Ecto neural progenitor cell (in vitro differentiated cells): ENCODE measurements around the gene DCAKD.
"Not testable (repeated sequence)": the region's sequence is repeated elsewhere in the genome, so short reads cannot be mapped to it uniquely, and the experiment has no call there.

Experiments
- DNase-seq: peaks from one replicate; pipeline ENCODE4 v3.0.0-alpha.2; 2018; ENCODE audit warnings: low spot score

Gene DCAKD

DNA sequence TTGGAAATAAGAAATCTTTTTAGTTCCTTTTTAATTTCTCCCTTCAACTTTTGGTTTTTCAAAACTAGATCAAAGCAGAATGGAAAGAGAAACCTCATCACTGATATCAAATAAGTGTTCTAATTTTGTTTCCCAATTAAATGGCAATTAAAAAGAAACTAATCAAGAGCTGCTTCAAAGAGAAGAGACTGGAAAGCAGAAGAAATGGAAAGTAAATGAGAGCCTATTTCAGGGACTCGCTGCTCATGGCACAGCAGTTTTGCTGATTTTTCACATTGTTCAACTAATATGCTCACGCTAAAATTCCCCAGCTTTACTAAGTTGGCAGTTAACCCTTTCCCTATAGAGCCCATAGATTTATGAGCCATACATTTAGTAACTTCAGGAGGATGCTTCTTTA, 16.2 kb upstream of the DCAKD start:
- no peak for DNase-seq

DNA sequence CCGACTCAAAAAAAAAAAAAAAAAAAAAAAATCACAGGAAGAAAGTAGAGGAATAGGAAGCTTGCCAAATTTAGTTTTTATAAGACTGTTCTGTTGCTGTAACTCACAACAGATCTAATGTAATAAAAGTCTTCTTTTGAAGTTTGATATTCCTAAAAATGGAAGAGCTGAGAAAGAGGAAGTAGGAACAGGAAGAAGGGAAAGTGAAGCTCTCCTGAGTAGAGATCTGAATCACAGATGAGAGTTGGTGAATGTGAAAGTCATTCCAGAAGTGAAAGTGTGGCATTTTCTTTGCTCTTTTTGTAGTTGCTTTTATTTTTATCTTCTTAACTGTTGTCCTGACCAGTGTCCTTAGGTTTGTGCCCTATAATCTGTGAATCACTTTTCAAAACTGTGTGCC, 11.8 kb upstream of the DCAKD start:
- no peak for DNase-seq

DNA sequence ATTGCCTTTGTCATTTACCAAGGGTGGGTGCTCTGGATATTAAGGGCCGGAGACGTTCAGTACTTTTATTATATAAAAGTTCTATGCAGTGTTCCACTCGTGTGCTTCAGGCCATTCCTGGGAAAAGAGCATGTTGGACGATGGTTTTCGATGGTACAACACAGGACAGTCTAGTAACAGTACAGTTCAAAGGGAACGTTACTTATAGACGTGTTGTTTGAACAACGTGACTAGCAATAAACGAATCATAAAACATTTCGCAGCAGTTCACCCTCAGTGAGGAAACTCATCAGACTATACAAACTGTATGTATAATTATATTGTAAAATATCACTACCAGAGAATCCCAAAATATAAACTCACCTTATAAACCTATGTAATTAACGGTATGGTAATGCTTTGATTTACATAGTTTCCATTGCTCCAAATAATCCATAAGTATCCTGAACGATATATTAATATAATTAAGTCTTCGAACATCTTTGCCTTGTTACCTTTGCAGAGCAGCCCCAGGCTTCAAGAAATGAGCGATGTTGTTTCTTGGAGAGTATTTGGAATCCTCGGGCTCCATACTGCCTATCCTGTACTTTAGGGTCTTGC, 10.3 kb upstream of the DCAKD start:
- no peak for DNase-seq

DNA sequence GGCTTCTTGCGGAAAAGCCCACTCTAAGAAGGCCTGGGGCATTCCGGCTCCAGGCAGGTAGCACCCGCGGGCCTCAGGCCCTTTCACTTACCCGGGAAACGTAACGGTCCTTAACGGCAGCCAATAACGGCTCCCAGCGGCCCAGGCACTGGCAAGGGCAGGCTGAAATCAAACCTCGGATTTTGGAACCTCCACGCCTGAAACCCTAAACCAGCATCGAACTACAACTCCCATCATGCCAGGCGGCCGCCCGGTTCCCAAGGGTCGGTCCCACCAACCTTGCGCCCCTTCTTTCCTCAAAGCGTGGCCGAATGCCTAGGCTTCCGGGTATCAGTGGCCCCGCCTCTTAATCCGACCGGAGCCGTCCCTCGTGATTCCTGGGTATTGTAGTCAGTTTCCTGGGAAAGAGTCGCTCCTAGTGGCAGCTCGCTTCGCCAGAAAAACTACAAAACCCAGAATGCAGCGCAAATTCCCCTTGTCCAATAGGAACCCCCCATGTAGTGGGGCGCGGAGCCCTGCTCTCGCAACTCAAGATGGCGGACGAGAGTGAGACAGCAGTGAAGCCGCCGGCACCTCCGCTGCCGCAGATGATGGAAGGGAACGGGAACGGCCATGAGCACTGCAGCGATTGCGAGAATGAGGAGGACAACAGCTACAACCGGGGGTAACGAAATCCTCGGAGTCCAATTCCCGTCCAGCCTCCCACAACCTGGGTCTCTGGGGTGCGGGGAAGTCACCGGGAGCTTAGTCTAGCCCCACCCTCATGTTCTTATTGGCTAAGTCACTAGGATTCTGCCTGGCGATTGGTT, 9.6 kb upstream of the DCAKD start, which contains the start of gene NMT1:
Gene NMT1 (plus strand): TSS at position 521 of the 809 bp plus-strand sequence. CDS start 13 bp downstream, at position 534.
- peak; percentile 99 for DNase-seq

DNA sequence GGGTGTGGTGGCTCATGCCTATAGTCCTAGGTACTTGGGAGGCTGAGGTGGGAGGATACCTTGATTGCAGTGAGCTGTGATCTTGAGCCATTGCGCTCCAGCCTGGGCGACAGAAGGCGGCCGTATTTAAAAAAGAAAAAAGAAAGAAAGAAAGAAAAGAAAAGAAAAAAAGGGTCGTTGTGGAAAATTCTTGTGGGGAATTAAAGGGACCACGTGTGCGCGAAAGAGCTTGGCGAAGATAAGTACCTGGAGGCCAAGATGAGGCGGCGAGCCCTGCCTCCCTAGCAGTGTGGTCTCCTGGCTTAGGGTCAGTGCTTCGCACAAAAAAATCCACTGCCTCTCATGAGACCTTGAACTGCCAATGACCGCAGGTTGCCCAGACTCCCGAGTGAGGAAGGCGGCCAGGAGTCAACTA, 9.0 kb upstream of the DCAKD start:
- DNase-seq: no peak

DNA sequence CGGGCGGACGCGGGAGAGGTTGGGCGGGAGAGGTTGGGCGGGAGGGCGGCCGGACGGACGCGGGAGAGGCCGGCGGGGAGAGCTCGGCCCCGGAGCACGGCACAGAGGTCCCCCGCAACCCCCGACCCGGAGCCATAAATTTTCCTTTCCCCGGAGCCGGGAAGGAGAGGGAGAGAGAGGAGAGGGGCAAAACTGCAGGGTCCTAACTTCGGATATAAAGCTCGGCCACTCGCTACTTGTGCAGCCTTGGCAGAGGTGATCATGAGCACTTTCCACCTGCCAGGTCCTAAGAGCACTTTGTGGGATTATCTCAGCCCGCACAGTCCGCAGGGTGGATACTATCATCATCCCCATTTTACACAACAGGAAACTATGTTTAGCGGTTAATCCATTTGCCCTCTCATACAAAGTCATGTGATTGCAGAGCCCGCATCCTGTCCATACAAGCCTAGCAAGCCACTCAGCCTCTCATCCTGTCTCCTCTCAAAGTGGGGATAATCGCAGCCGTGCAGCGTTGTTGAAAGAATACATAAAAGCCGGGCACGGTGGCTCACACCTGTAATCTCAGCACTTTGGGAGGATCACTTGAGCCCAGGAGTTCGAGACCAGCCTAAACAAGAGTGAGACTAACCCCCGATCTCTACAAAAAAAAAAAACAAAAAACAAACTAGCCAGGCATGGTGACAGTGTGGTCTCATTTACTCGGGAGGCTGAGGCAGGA, 780 bp upstream of the DCAKD start:
- peak; percentile 85 for DNase-seq

DNA sequence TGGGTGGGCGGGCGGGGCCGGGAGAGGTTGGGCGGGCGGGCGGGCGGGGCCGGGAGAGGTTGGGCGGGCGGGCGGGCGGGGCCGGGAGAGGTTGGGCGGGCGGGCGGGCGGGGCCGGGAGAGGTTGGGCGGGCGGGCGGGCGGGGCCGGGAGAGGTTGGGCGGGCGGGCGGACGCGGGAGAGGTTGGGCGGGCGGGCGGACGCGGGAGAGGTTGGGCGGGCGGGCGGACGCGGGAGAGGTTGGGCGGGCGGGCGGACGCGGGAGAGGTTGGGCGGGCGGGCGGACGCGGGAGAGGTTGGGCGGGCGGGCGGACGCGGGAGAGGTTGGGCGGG, 254 bp upstream of the DCAKD start:
- not testable (repeated sequence) for DNase-seq

DNA sequence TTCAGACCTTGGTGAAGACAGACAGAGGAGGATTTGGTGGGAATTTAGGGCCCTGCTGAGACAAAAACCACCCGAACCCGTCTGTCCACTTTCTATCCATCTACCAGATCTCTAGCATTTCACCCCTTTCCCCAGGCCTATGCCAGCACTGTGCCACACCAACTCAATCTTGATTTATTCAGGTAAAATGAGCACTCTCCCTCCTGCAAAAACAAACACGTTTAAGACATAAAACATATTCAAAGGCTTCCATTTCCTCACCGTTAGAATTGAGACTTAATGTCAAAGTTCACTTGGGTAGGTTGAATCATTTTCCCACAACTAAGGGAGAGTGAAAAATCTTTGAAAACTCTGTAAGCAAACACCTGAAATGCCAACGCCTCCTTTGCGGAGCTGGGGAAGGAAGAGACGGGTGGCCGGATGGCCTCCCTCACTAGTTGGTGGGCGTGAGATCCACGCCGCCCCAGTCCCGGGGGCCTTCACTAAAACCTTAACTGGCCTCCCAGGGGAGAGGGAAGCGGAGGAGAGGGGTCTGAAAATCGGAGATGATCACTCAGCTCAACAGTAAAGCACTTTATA, 862 bp downstream of the DCAKD start:
- no peak for DNase-seq

DNA sequence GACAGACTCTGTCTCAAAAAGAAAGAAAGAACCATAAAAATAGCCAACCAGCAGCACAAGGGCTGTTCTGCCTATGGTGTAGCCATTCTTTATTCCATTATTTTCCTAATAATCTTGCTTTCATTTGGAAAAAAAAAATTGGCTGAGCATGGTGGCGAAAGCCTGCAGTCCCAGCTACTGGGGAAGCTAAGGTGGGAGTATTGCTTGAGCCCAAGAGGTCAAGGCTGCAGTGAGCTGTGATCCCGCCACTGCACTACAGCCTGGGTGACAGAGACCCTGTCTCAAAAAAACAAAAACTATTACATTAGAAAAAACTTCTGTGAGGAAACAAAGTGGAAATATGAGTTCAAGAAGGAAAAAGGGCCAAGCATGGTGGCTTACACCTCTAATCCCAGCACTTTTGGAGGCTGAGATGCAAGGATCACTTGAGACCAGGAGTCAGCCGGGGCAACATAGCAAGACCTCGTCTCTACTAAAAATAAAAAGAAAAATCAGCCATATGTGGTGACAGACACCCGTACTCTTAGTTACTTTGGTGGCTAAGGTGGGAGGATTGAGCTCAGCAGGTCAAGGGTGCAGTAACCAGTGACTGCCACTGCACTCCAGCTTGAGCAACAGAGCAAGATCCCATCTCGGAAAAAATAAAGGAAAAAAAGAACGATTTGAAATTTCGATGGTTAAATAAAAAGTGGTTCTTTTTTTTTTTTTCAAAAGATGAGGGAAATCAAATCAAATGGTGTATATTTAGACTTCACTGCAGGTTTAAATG, 2.5 kb downstream of the DCAKD start:
- DNase-seq: no peak

DNA sequence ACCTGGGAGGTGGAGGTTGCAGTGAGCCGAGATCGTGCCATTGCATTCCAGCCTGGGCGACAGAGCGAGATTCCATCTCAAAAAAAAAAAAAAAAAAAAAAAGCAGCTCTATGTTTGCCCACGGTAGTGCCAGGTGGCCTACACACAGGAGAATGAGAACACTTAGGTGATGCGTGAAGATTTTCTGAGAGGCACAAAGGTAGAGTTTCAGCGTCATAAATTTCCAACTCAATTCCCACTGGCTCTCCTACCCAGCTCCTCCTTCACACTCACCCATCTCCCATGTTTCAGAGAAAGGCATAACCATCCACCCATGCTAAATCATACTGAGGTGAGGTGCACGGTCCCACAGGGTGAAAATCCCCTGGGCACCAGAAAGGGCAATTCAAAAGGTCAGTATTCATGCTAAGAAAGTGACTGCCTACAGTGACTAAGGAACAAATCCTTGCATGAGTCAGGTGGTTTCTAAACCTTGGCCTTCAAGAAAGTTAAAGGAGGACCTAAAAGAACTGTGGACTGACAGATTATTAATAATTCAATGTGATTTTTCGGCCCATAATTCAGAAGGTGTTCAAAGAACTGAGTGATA, 4.8 kb downstream of the DCAKD start:
- no peak for DNase-seq

DNA sequence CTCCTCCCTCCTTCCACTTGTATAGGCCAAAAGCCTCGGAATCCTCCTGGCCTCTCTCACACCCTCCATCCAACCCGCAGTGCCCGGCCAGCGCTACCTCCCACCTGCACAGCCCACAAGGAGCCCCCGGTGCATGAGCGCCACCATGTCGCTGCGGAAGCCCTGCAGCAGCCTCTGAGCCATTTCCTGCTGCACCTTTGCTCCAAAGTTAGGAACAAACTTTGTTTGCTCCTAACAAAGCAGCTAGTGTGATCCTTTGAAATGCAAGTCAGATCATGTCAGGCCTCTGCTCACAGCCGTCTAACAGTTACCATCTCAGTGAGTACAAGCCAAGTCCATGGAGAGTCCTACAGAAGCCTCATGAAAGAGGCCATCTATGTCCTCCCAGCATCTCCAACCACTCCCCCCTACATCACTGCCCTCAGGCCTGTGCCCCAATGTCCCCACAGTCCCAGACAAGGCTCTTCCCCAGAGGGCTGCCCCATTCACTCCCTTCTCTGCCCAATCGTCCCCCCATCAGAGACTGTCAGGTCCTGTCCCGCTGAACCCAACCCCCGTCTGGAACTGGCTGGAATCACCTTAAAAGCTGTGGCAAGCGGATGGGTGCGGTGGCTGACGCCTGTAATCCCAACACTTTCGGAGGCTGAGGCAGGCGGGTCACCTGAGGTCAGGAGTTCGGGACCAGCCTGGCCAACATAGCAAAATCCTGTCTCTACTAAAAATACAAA, 7.5 kb downstream of the DCAKD start:
- DNase-seq: no peak

DNA sequence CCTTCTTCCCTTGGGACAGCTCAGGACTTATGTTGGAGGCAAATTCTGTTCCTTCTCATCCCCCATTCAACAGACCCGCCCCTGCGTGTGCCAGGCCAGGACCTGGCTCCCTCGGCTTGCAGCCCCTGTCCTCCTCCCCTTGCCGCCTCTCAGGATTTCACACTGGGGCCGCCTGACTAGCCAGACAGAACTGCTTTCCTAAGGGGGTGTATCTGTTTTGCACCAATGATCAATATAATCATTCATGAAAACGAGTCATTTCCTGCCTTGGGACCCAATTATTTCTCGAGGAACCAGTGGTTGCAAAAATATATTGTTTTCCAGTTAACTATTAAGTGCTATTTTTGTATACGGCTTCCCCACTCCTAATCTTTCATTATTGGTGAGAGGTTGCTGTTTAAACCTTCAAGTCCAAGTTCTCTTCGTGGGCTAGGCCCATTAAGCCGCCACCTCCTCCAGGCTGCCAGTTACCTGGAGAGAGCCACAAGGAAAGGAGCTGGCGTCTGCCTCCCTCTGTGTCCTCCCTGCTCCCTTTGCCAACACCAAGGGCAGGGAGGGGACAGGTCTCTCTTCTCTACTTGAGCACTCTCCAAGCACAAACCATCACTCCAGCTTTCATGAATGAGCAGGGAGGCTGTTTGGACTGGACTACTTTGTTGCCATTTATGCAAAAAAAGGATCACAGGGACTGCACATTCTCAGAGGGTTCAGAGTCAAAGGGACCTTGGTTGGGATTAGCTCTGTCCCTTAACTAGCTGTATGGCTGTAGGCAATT, 8.9 kb downstream of the DCAKD start:
- no peak for DNase-seq

DNA sequence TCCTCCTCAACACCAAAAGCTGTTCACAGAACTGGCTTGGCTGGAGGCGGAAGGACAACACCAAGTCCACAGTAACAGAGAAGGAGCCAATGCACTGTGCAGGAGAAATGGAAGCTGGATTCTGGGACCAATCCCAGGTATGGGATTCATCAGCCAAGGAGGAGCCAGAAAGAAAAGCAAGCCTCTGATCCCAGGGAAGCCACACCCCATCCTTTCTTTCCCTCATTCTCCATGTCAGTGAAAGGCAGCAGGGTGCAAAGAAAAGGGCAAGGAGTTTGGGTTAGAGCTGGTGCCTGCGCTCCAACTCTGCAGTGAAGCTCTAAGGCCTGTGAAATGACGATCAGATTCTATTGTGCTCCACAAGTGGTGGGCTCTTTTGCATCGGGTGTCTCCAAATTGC, 11.0 kb downstream of the DCAKD start:
- peak; percentile 73 for DNase-seq

DNA sequence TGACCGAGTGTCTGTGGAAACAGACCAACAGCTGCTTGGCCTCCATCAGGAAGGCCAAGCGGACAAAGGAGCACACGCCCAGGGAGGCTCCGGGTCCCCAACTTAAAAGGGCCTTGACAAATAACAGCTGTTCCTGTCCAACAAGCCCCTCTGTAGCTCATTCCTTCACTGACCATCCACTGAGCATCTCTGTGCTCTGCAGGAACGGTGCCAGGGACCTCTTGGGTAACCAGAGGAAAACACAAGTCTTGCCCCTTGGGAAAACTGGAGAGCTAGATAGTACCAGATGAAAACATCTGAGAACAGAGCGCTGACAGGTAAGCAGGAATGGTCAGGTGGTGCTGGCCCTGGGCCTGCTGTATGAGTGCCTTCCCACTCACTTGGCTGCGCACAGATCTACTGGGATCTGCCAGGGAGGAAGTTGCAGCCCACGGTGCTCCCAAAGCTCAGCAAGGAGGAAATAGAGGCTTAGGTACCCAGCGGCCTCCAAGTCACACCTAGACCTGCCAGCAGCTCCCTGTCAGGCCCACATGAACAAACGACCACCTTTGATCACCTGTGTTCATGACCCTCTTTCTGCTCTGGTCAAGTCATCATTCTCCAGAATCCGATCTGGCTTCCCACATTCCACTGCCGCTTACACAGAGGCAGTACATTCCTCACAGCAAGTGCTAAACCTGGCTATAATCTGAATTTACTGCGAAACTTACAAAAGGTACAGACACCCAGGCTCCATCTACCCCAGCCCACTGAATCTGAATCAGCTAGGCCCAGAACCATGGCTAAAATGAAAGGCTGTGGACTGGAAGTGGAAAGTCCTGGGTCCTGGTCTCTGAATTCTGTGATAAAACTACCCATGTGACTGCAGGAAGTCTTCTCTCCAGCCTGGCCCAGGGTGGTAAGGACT, 12.5 kb downstream of the DCAKD start:
- DNase-seq: no peak

DNA sequence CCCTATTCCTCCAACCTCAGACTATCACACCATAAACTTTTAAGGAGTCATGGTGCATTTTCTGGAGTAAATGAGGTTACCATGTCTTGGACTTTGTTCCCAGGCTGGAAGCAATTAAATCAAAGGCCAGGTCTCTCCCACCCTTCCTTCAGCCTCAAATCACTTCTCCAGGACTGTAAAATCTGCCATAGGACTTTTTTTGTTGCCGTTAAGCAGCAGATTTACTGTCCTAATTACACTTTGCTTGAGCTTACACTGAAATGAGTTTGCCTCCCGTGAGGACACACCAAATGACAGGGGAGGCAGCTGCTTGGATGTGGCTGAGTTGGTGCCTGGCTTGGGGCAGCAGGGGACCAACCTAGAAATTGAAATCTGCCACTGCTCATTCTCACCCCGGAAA, 14.7 kb downstream of the DCAKD start:
- DNase-seq: no peak

DNA sequence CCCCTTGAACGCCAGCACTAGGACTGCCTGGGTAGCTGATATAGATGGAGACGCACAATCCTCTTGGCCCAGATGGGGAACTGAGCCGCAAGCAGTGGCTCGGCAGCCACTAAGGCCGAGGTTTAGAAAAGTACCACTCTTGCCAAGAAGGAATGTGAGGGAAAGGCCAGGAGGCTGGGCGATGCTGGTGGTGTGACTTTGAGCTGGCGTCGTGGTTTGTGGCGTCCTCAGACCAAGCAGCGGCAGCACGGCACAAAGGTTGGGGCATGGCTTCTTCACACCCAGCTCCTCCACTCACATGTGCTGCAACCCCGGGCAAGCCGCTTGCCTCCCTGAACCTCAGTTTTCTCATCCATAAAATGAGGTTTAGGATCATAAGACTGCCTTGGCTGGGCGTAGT, 15.6 kb downstream of the DCAKD start:
- DNase-seq: no peak

DNA sequence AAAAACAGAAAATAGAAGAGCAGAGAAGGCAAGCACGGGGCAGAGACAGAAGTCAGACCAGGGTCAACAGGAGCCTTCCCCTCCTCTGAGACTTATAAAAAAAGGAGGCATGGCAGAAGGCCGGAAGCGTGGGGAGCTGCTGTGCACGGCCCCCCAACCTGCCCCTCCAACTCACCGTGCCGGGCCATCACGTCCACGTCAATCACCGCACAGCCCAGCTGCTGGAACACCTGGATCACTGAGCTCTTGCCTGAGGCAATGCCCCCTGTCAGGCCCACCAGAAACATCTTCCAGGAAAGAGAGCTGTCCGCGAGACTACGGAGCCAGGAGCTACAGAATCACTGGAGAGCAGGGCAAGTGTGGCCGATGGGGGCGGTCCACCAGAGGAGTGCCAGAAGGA, 16.8 kb downstream of the DCAKD start:
- DNase-seq: no peak

DNA sequence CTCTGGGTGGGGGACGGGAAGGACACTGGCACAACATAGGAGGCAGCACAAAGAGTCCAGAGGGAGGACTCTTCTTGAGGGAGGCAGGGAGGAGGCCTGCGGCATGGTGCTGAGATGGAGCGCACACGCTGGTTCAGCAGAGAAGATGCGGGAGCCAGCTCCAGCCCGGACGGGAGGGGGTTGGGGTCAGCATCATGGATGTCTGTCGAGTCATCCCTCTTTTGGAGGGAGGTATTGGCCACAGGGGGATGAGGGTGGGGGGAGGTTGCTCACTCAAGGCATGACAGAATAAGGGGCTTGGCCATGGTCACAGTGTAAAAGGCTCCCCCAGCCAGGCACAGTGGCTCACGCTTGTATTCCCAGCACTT, 19.3 kb downstream of the DCAKD start:
- DNase-seq: no peak
